GM18526 (cell line): Measurements from ENCODE around the gene TRIM45.

Experiments used
- POLR2A ChIP-seq: IDR thresholded peaks from 3 replicates; pipeline ENCODE4 v1.6.1; 2011; ENCODE audit not compliant: insufficient read length; ENCODE audit errors: extremely low read depth

Gene TRIM45

DNA sequence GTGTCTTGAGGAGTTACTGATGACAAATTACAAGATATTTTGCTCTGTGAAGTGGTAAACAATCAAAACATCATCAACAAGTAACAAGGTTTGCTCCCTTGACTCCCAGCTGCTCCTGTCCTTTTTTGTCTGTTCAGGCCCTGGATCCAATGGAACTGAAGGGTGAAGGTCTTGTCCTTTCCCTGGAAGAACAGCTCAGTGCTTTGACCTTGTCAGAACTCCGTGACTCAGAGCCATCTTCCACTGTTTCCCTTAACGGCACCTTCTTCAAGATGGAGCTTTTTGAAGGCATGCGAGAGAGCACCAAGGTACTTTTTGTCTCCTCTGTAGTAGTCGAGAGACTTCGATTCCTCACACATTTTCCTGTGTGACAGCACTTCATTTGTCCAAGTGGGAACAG, 29.0 kb downstream of the TRIM45 start:
- TF ChIP-seq POLR2A, result no peak

- no peak for TF ChIP-seq POLR2A
These were observed 31.6 kb downstream of the TRIM45 start for GRCh38 chr1:117089996-117090395.

DNA sequence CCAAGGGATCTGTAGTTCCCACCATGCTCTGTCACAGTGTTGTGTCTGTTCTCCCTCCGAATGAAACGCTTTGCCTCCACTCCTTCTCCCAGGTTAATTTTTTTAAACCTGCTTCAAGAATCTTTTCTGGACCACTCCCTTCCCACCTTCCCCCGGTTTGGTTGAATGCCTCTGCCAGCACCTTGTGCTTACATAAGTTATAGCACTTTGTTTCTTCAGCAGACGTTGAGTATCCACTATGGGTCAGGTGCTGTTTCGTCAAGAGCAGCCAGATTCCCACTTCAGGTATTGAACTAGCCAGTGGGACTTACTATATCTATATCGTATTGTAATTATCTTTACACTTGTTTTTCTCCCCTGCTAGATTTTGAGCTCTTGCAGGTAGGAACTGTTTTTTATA, 33.9 kb downstream of the TRIM45 start:
- no peak for TF ChIP-seq POLR2A

DNA sequence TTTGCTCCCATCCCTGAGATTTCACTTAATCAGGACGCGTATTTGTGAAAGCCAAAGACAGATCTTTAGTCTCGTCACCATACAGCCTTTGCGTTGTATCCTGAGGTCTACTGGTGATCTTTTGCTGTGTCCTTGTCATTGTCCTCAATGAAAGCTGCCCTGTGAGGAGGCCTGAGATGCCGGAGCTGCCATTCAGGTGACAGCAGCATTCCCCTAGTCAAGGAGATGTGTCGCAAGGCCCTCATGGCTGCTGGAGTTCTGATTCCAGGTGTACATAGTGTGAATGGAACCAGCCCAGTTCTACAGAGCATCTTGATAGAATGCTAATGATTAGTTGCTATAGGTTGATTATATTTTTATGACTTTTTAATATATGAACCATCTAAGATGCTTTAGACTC, 37.3 kb downstream of the TRIM45 start:
- no peak for TF ChIP-seq POLR2A

- no peak for TF ChIP-seq POLR2A
These were observed 41.8 kb downstream of the TRIM45 start for GRCh38 chr1:117079737-117080136.

- no peak for TF ChIP-seq POLR2A
These were observed 44.3 kb downstream of the TRIM45 start for GRCh38 chr1:117077267-117077666.

- no peak for TF ChIP-seq POLR2A
These were observed 44.9 kb downstream of the TRIM45 start for GRCh38 chr1:117076648-117077047.

- TF ChIP-seq POLR2A, result no peak
These were observed 51.4 kb downstream of the TRIM45 start for GRCh38 chr1:117070124-117070523.

DNA sequence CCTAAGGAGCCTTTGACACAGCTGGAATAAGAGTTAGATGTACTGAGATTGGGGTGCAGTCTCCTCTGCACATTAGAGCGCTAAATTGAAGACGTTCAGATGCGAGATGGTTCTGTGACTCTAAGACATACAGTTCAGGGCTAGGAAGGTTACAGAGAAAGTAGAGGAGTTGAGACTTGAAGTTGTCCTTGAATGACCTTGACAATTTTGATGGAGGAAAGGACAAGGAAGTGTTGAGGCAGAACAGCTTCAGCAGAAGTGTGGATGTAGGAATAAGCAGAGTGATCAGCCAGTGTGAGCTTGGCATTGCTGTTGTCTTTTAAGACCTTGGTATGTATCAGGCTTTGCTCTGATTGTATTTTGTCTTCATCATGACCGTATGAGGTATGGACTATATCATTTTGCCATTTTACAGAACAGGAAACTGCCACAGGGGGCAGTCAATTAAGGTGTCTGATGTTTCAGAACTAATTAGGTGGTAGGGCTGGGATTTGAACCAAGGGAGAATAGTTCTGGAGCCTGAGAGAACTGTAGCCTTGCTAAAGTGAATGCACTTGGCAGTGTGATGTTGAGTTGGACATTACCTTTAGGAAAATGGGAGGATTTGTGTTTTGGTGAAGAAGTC, 52.2 kb downstream of the TRIM45 start:
- TF ChIP-seq POLR2A, result no peak

GRCh38 chr1:117068580-117068979, 53.0 kb downstream of the TRIM45 start:
- TF ChIP-seq POLR2A, result no peak

DNA sequence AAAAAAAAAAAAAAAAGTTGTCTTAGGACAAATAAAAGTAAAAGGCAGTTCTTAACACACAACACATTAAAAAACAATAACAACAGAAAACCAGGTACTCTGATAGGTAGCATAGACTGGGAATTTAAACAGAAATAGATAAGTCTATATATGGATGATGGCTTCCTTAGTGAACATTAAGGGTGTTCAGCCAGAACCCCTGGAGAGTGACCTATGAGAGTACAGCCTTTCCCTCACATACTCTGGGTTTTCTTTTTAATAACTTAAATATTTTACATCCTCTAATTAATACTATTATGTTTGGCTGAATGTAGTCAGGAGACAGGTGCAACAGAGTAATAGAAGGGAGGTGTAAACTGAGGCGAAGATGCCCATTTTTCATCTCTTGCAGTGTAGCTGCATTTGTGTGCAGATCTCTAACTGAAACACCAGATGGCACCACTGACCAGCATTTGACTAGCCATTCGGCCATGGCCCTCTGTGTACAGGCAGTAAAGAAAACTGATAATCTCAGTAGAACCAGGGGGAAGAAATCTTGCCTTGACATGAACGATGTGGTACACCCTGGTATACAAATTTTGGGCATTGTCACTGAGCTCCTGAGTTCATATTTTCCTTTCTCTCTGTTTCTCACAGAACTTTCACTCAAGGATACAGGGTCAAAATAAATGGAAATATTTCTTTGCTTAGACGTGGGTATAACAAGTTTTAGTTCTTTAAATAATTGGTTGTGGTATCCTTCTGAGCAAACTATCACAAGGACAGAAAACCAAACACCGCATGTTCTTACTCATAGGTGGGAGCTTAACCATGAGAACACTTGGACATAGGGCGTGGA, 53.8 kb downstream of the TRIM45 start:
- no peak for TF ChIP-seq POLR2A

GRCh38 chr1:117066367-117066766, 55.2 kb downstream of the TRIM45 start:
- TF ChIP-seq POLR2A, result no peak

- TF ChIP-seq POLR2A, result no peak
These were observed 59.5 kb downstream of the TRIM45 start for GRCh38 chr1:117061986-117062415.
